GM18511 (cell line): ENCODE data around the gene IGFBP6.

Source experiments
- ATAC-seq: cut with Tn5 transposase; IDR thresholded peaks from one replicate; pipeline ENCODE4 v1.9.1; 2021; ENCODE audit warnings: mild to moderate bottlenecking, moderate library complexity; ENCODE audit not compliant: unreplicated experiment

The IGFBP6 gene

DNA sequence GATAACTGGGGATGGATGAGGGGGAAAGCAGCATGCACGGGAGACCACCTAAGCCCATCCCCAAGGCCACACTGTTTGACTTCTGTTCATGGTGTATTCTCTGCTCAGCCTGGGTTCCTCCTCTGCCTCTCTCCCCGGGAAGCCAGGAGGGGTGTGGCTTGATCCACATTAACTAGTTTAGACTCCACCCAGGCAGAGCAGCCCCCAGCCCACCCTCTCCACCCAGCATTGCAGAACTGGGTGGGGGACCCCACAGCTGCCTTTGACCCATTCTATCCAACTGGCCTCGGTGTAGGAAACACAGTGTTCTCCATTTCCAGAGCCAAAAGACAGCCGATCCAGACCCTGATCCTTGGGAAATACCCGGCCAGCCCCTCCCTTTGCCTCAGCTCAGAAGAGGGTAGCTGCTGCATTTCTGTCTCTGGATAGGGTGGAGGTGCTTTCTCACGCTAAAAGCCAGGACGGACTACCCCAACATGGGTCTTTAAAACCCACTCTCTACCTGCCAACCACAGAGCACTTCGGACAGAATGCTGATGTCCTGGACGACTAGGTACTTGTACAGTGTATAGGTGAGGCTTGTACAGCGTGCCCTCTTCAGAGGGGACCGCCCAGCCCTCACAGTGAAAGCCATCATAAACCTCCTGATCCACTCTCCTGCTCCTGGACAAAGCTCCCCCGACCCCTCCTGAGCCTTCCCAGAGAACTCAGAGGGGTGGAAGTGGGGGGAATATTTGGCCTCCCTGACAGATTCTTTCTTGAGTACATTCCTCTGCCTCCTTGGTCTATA is 27.7 kb upstream of the IGFBP6 start:
- no peak for ATAC-seq

DNA sequence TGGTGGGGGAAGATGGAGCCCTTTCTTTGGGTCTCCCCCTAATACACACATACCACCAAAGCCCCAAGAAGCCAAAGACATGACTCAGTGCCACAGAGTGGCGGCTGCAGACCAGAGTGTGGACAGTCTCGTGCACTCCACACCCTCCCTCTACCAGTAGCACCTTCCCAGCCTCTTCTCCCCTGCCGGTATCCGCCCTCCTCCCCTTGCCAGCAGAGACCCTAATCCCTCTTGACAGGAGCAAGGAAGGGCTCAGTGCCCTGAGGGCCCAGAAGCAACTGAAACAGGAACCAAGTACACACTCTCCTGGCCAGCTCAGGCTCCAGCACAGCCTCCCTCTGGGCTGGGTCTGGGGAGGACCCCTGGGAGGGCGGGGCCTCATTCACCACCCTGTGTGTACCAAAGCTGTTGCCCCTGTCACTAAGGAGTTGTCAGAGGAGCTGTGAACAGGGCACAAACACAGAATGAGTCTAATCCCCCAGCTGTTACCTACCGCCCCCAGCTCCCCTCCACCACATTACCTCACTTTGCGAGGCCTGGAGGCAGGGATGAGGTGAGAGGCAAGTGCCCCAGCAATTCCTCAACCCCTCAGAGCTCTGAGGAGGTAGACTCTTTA is 26.5 kb upstream of the IGFBP6 start:
- no peak for ATAC-seq

DNA sequence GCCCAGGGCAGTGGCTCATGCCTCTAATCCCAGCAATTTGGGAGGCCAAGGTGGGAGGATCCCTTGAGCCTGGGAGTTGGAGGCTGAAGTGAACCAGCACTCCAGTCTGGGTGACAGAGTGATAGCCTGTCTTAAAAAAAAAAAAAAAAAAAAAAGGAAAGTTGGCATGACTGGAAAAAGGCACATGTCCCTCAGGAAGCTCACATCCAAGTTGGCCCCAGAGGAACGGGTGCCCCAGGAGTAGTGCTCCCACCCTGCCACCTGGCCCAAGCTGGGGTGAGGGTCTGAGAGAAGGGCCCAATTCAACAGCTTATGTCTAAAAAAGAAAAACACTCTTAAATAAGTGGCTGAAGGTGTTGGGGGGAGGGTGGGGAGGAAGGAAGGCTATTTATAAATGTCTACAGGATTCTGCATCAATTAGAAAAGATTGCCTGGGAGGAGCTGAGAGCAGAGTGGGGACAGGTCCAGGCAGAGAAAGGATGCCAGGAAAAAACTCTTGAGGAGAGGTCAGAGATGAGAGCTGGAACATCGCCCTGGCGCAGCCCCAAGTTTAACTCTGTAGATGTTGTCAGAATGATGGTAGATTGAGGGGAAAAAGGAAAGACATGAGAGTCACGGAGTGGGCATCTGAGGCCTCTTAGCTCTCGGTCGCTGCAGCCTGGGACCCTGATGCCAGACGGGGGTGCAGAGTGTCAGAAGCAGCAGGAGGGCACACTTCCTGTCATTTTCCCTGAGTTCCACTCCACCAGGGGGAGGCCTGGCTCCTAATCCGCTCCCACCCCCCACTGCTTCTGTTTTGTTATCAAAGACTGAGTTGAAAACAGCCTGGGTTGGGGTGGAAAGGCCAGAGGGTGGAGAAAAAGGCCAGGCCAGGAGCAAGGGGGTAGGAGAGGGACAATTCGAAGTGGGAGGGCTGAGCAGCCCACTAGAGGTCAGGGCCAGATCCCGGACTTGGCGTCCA is 25.6 kb upstream of the IGFBP6 start:
- no peak for ATAC-seq

DNA sequence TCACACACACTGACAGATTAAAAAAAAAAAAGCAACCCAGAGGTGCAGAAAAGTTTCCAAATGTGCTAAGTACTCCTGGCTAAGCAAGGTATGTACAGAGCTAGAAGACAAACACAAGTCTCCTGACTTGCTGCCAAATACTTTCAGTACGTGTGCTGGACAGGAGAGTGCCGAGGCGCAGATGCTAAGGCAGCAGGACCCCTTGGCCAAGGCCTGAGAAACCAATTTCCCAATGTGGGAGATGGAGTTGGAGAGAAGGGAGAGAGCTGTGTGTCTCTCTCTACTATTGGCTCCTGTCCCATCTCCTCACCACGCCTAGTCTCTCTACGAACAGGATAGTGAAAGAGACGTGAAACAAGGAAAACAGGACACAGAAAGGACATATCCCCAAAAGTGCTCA is 23.6 kb upstream of the IGFBP6 start:
- ATAC-seq, result no peak

DNA sequence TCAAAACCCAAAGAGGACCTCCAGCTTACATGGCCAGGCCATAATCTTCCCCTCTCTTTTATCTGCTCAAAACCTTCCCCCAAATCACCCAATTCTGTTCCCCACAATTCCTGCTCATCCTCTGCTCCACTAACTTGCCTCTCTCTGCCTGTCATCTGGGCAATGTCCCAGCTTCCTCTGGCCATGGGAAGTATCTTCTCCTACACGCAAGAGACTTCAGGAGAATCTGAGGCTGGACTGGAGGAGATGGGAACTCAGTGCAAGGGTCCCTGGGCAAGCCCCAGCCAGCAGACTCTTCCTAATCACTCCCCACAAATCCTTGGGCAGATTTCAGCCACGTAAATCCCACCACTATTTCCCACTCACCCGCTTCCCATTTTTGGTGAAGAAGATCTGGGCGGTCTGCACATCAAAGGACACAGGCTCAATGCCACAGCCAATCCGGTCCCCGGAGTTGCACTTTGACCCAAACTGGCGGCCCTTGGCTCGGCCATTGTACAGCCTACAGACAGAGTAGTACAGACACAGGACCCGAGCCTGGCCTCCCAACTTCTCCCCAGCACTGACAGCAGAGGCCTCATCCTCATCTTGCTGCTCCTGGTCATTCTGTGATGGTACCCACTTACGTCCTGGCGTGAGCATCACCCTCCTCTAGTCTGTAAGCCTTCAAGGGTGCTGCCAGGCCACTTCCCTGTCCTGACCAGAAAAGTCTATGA is 23.0 kb upstream of the IGFBP6 start:
- ATAC-seq, result no peak

DNA sequence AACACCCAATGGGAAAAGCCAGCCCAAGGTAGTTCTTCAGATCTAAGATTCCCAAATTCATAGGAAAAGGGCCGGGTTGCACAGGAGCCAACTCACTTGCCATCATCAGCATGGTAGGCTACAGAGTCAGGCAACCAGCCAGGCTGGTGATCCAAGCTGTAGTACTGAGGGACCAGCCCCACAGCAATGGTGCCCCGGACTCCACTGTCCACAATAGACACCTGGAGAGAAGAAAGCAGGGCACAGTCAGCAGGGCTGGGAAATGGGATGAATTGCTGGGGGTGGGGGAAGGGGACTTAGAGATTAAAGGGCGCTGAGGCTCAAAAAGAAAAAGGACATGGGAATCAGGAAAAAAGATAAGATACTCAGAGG is 22.5 kb upstream of the IGFBP6 start:
- ATAC-seq, result no peak

DNA sequence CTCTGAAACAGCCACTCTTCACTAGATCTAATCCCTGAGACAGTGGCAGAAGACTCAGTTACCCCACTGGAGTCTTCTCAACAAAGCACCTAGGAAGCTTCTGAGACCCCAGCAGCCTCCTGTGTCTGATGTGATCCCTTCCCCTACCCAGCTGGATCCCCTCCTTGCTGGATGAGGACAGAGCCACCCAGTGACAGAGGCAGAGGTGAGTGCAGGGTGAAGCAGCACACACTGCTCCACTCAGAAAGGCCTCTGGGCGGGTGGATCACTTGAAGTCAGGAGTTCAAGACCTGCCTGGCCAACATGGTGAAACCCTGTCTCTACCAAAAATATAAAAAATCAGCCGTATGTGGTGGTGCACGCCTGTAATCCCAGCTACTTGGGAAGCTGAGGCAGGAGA is 21.0 kb upstream of the IGFBP6 start:
- no peak for ATAC-seq

DNA sequence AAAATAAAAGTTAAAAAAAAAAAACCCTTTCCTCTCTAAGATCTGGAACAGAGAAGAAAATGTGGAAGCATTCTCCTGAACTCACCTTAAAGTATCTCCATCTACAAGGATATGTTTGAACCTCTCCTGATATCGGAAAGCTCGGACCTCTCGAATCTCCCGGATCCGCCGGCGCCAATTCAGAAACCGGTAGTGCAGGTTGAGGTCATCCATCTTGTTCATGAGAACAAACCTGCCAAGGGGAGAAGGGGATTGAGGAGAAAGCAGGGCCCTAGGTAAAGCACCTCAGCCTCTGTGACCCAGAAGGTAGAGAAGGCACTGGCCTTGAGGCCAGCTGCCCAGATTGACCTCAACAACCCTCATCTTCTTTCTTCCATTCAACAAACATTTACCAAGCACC is 20.4 kb upstream of the IGFBP6 start:
- no peak for ATAC-seq

DNA sequence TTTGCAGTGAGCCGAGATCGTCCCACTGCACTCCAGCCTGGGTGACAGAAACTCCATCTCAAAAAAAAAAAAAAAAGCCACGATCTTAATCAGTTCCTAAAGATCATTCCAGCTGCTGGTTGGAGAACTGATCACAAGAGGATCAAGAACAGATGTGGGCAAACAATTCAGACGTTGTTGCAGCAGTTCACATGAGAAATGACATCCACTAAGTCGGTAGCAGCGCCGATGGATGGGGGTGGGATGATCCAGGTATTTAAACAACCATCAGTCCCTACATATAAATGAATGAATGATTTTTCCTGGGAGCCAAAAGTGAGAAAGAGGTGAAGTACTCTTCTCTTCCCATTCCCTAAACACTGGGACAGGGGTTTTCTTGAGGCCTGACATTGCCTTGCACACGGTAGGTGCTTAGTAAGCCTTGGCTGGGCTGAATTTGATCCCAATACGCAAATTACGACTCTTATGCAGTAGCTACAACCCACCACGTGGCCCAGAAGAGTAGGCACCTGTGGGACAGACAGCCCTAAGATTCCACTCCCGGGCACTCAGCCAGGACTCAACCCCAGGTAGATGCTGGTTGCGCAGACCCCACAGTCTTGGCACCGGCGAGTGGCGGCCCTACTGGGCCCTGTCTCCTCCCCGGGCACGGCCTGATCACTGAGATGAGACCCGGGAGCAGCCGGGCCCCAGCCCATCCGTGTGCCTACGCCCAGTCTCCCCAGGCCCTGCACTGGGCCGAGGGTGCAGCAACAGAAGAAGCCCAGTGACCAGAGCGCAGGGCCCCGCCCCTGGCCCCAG is 18.8 kb upstream of the IGFBP6 start:
- peak; percentile 30 for ATAC-seq

DNA sequence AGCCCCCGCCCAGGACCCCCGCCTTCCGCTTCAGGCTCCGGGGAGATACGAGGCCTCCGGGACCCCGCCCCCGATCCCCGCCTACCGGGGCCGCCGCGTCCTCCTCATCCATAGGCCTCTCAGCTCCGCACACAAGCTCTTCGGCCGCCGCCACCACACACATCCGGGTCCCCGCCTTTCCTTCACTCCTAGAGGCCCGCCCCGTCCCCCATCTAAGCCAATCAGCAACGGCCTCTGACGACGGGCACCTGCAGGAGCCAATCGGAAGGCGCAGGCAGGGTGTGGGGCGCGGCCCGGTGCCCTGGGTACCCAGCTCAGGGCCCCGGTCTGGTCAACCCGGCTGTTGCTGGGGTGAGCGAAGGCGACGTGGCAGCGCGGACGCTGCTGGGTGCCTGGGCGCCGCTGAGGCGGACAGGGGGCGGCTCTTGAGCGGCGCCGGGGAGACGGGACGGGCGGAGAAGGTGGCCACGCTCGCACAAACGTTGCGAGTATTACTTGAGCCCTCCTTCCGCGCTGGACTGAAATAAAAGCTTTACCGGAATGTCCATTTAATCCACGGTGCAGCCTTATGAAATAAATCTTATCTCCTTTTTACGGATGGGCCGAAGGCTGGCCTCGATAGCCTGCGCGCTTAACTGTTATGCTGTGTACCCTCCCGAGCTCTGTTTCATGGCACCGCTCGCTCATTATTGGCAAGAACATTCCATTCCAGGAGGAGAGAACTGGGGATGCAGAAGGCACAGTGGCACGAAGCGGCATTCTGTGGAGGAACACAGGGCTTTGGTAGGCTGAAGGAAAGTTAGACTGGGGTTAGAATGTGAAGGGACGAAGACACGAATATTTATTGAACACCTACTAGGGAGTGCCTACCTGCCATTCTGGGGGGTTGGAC is 18.0 kb upstream of the IGFBP6 start, which contains the start of gene SPRYD3:
SPRYD3 (minus strand) TSS at position 165 of the 892 bp plus-strand sequence; CDS start at position 108, 57 bp downstream.
- ATAC-seq, result peak; percentile 98

DNA sequence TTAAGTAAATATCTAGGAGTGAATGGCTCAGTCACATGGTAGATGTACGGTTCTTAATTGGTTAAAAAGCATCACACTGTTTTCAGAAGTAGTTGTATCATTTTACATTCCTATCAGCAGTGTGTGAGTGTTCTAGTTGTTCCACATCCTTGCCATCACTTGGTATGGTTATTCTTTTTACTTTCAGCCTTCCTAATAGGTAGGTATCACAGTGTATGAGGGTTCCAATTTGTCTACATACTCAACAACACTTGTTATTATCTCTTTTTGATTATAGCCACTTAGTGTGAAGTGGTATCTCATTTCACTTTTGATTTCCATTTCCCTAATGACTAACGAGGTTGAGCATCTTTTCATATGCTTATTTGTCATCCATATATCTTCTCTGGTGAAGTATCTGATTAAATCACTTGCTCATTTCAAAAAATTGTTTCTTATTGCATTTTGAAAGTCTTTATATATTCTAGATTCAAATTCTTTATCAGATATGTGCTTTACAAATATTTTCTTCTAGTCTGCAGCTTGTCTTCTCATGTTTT is 14.8 kb upstream of the IGFBP6 start:
- ATAC-seq, result no peak

DNA sequence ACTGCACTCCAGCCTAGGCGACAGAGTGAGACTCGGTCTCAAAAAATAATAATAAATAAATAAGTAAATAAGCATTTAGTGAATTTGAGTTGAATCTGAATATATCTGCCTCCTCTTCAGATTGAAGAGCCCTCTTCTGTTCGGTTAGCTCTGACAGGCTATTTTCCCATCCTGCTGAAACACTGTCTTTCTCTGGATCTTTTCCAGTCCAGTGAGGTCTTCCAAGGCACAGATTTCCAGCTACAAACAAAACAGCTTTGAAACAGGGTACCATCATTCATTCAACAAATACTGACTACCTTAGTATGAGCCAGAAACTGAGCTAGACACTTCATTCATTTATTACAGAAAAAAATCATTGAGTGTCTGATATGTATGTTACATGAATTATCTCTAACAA is 11.1 kb upstream of the IGFBP6 start:
- no peak for ATAC-seq

DNA sequence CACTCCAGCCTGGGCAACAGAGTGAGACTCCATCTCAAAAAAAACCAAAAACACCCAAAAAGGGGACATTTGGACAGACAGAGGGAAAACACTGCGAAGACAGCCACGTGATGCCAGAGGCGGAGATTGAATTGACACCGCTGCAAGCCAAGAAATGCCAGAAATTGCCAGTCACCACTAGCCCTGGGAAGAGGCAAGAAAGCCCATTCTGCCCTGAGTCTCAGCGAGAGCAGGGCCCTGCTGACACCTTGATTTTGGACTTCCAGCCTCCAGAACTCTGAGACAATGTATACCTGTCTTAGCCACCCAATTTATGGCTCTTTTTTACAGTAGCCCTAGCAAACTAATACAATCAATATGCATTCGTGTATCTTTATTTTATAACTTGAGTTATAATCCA is 7.4 kb upstream of the IGFBP6 start:
- no peak for ATAC-seq

DNA sequence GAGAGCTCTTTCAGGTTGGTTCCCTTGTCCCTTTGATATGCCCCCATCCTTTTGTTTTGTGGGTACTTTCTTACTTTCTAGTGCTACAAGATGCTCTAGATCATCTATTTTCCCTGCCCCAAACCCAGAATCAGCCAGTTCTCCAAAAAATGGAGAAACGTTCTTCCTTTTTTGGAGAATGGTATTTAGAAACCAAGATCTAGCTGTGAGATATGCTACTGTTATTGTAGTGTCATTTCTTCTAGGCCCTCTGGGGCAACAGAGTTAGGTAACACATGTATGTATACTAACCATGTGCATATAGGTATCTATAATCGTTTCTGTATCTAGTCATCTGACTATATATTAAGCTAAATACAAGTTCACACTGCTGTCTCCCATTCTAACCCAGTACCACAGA is 6.9 kb upstream of the IGFBP6 start:
- no peak for ATAC-seq

DNA sequence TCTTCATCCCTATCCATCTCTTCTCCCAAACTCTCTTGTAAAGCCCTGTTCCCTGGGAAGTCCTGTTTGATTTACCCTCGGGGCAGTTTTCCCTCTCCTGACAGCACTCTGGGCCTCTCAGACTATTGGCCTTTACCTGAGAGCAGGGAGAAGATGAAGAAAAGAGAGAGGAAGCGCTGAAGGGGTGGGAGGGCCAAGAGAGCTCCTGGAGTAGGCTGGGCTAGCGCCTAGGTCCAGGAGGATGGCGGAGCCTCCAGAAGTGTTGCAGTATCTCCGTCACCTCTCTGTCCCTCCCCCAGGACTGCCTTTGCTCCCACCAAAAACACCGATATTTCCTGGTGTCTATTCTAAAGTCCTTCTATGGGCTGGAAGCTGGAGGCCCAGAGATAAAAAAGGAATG is 5.7 kb upstream of the IGFBP6 start:
- ATAC-seq, result no peak

DNA sequence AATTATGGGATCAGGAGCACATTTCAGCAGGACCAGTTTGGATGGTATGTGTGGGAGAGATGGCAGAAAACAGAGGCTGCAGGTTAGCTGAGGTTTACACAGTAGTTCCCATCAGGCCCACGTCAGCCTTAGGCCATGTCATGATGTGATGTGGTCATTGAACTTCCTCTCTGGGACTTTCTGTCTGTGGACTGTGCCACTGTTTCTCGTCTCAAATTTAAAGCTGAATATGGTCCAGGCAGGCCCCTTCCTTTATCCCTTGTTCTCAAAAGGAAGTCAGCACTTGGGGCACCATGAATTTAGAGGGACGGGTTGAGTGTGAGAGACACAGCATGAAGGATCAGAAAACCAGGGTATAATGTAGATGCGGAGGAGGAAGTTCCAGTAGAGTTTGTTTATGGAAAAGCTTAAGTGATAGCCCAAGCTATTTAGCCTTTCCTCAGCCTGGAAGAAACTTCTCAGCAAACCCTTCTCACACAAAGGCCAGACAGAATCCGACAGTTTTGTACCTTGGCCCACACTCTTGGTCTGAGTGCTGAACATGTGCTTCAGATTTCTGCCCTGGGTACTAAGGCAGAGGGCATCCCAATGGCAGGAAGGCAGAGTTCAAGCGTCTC is 3.6 kb upstream of the IGFBP6 start:
- no peak for ATAC-seq

DNA sequence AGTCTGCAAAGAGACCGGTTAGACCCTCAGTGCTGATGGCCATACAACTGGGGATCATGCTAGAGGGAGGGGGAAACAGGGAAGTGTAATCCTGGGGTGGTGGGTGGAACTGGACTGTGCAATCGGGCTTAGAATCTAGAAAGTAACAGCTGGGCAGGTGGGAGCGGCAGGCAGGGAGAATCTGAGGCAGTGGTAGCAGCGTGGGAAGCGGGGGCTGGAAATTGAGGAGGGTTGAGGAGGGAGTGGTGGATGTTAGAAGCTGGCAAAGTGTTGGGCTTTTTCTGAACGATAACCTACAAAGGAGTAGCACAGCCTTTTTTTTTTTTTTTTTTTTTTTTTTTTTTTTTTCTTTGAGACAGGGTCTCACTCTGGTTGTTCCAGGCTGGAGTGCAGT is 3.1 kb upstream of the IGFBP6 start:
- no peak for ATAC-seq
